Measurements from ENCODE around the gene CST6. TPM values are rescaled to one million over a fixed set of nuclear protein-coding genes. Genes with fewer than 3 reads are reported as not detected.

CST6 gene
- total and polyA plus RNA-seq, 2 of the 4 experiments (the other 2 are of a cell fraction): 0.54 to 3.0 TPM

DNA sequence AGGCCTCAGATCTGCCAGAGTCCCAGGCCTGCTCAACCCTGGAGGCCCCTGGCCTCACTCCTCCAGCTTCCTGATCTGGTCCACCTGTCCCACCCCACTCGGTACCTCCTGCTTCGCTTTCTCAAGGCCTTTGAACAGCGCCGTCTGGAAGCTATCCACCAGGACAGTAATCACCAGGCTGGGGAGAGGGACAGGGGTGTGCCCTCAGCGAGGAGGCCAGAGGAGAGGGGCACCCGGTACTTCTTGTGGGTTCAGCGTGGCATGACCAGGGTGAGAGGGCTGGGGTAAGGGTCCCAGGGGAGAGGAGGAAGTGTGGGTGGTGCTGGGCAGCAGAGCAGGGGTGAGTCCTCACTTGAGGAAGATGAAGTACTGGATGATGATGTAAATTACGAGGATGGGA is 8.4 kb downstream of the CST6 start:
- H4K5ac ChIP-seq (ENCODE audit: low read depth, low read length): peak overlapping the region; percentile 36; the same call in 1 of the 2 replicates
- no TSS peak for BruUV-seq (replicated peaks)
- peak overlapping the region; percentile 36; the same call in 1 of the 2 replicates for H2BK20ac ChIP-seq (ENCODE audit: low read depth, low read length)
- H2BK5ac ChIP-seq (ENCODE audit: low read depth, low read length, poor library complexity, severe bottlenecking): peak overlapping the region; percentile 71
- peak overlapping the region; percentile 73 for H2BK120ac ChIP-seq (ENCODE audit: low read depth, low read length)
- ChIA-PET CTCF (no interaction called here), POLR2A (ENCODE audit: unreplicated experiment) (no interaction called here)
- no peak overlapping the region for H3K9ac ChIP-seq (ENCODE audit: low read depth, low read length)
- H4K20me1 ChIP-seq (ENCODE audit: insufficient read depth, low read length): no peaks in the 10 kb centered on the region; the same call in 1 of the 2 replicates
- H3K18ac ChIP-seq (ENCODE audit: low read depth, low read length): no peak overlapping the region
- no peaks in the 10 kb centered on the region for H3K9me3 ChIP-seq (ENCODE audit: control insufficient read depth, insufficient read depth, low read length)
- H3K4me3 ChIP-seq (ENCODE audit: insufficient read depth, low read depth, low read length): no peak overlapping the region
- peak overlapping the region; percentile 73 for H2AK9ac ChIP-seq (replicated peaks; ENCODE audit: low read depth, low read length, poor library complexity)
- TF ChIP-seq, protein P1, sequence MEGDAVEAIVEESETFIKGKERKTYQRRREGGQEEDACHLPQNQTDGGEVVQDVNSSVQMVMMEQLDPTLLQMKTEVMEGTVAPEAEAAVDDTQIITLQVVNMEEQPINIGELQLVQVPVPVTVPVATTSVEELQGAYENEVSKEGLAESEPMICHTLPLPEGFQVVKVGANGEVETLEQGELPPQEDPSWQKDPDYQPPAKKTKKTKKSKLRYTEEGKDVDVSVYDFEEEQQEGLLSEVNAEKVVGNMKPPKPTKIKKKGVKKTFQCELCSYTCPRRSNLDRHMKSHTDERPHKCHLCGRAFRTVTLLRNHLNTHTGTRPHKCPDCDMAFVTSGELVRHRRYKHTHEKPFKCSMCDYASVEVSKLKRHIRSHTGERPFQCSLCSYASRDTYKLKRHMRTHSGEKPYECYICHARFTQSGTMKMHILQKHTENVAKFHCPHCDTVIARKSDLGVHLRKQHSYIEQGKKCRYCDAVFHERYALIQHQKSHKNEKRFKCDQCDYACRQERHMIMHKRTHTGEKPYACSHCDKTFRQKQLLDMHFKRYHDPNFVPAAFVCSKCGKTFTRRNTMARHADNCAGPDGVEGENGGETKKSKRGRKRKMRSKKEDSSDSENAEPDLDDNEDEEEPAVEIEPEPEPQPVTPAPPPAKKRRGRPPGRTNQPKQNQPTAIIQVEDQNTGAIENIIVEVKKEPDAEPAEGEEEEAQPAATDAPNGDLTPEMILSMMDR (conservative IDR thresholded peaks at IDR 0.05; ENCODE audit: low read depth, low read length): no peak
- no peak for TF ChIP-seq RFX5 (IDR thresholded peaks at IDR 0.05; ENCODE audit: low read depth, low read length)
- no peak for TF ChIP-seq CHD1 (IDR thresholded peaks at IDR 0.05; ENCODE audit: low read depth, low read length)
- no peak for TF ChIP-seq NFE2L2 (IDR thresholded peaks at IDR 0.05; ENCODE audit: low read depth, low read length)
- TF ChIP-seq MAZ (IDR thresholded peaks at IDR 0.05; ENCODE audit: borderline replicate concordance, low read depth, low read length): no peak
- TF ChIP-seq POLR2A (IDR thresholded peaks at IDR 0.05; ENCODE audit: low read depth, low read length): no peak
- TF ChIP-seq RCOR1 (IDR thresholded peaks at IDR 0.05; ENCODE audit: insufficient replicate concordance, low read length): no peak
- TF ChIP-seq FOS (IDR thresholded peaks at IDR 0.05; ENCODE audit: low read depth, low read length): no peak
- no peak for TF ChIP-seq RAD21 (IDR thresholded peaks at IDR 0.05; ENCODE audit: low read length)
- TF ChIP-seq, protein P2, sequence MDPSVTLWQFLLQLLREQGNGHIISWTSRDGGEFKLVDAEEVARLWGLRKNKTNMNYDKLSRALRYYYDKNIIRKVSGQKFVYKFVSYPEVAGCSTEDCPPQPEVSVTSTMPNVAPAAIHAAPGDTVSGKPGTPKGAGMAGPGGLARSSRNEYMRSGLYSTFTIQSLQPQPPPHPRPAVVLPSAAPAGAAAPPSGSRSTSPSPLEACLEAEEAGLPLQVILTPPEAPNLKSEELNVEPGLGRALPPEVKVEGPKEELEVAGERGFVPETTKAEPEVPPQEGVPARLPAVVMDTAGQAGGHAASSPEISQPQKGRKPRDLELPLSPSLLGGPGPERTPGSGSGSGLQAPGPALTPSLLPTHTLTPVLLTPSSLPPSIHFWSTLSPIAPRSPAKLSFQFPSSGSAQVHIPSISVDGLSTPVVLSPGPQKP (IDR thresholded peaks at IDR 0.05; ENCODE audit: borderline replicate concordance, low read depth, low read length): no peak
- TF ChIP-seq SMC3 (IDR thresholded peaks at IDR 0.05; ENCODE audit: low read depth, low read length): no peak
- TF ChIP-seq MXI1 (IDR thresholded peaks at IDR 0.05; ENCODE audit: borderline replicate concordance, low read depth, low read length): no peak
- TF ChIP-seq MAFK (IDR thresholded peaks at IDR 0.05; ENCODE audit: low read depth, low read length): no peak
- TF ChIP-seq BHLHE40 (IDR thresholded peaks at IDR 0.05; ENCODE audit: low read depth, low read length): no peak
- TF ChIP-seq, protein P3, sequence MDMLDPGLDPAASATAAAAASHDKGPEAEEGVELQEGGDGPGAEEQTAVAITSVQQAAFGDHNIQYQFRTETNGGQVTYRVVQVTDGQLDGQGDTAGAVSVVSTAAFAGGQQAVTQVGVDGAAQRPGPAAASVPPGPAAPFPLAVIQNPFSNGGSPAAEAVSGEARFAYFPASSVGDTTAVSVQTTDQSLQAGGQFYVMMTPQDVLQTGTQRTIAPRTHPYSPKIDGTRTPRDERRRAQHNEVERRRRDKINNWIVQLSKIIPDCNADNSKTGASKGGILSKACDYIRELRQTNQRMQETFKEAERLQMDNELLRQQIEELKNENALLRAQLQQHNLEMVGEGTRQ (IDR thresholded peaks at IDR 0.05; ENCODE audit: low read depth, low read length): no peak
- no peak for TF ChIP-seq CEBPB (IDR thresholded peaks at IDR 0.05; ENCODE audit: low read depth, low read length)
- intact Hi-C loops (cut with micrococcal nuclease): no loop called here
- in situ Hi-C loops (cut with MboI; ENCODE audit: low sequenced_read_pairs): no loop called here
- peaks cover 0 to 4% of the 10 kb centered on the region in 2 experiments; a peak in 1 of 4 replicates for H3K79me1 ChIP-seq (ENCODE audit: low read depth in 1 of 2, low read length in 2 of 2)
- H2BK15ac ChIP-seq (ENCODE audit: low read depth, low read length): peak overlapping the region; percentile 76; the same call in 1 of the 3 replicates
- dilution Hi-C loops (cut with HindIII; ENCODE audit: low sequenced_read_pairs, unreplicated experiment): no loop called here
- H3K27ac ChIP-seq (ENCODE audit: insufficient read depth, low read length): no peak overlapping the region
- H3K27me3 ChIP-seq (ENCODE audit: control insufficient read depth, insufficient read depth, low read length): no peaks in the 10 kb centered on the region; the same call in 1 of the 2 replicates
- no peaks in the 10 kb centered on the region for H3K36me3 ChIP-seq (ENCODE audit: control insufficient read depth, insufficient read depth, low read length)
- WGBS, 2 experiments (ENCODE audit: extremely low coverage in 2 of 2, insufficient read length in 1 of 2): no CpG with 5 or more reads among the region's 8 CpGs
- no peak overlapping the region; the same call in 1 of the 2 replicates for H3K23ac ChIP-seq (ENCODE audit: low read depth, low read length)
- H4K8ac ChIP-seq (ENCODE audit: low read depth in 2 of 2, low read length in 2 of 2): peak overlapping the region; percentile 78 to 81; a peak in 2 of 4 replicates
- 0 out of 2 replicates have a peak overlapping the region, but pooled peaks have one; percentile 5 for H3K14ac ChIP-seq (replicated peaks; ENCODE audit: low read depth, low read length)
- H3K9me1 ChIP-seq (ENCODE audit: insufficient read depth, low read length): peaks cover 17% of the 10 kb centered on the region
- H3K56ac ChIP-seq (ENCODE audit: extremely low read depth, insufficient read depth, low read length): no peak overlapping the region
- DNase-seq (no peak), ATAC-seq (ENCODE audit: low read depth) (no peak)
- peak overlapping the region; percentile 94 for H2AK5ac ChIP-seq (ENCODE audit: low read depth, low read length)
- peak overlapping the region; percentile 53 for H2AFZ ChIP-seq (replicated peaks; ENCODE audit: low read length, poor library complexity)
- H3K4ac ChIP-seq (ENCODE audit: low read depth, low read length): peak overlapping the region; percentile 85
- H4K91ac ChIP-seq (ENCODE audit: insufficient read depth, low read depth, low read length): peak overlapping the region; percentile 73
- H3K4me1 ChIP-seq (ENCODE audit: control insufficient read depth, insufficient read depth, low read length): peaks cover 15% of the 10 kb centered on the region
- no peak overlapping the region for H3K4me2 ChIP-seq (ENCODE audit: low read depth, low read length)

All from IMR-90 (cell line).